Transverse colon (tissue), 4 donors: ENCODE results near the gene PCSK7.

Experiments
- CTCF ChIP-seq, 5 experiments: fragments of 200-600 bp in 3 of 5; fragments of 450-650 bp in 2 of 5; sonication (generic) in 3 of 5; IDR thresholded peaks; 1 replicate in 2 of 5; 2 replicates in 3 of 5; pipeline ENCODE4 v1.5.1; 2016 to 2017; ENCODE audit warnings: antibody characterized with exemption in 5 of 5, inconsistent platforms in 3 of 5, mild to moderate bottlenecking in 2 of 5, moderate library complexity in 1 of 5
- EP300 ChIP-seq: sonication (generic); formaldehyde crosslinking; IDR thresholded peaks from one replicate; pipeline ENCODE4 v1.6.1; 2017; ENCODE audit warnings: antibody characterized with exemption, low read depth
- POLR2A ChIP-seq: fragments of 450-650 bp; IDR thresholded peaks from one replicate; pipeline ENCODE4 v1.6.1; 2016; ENCODE audit warnings: antibody characterized with exemption, mild to moderate bottlenecking, moderate library complexity
- POLR2AphosphoS5 ChIP-seq, 3 donors: sonication (generic); formaldehyde crosslinking; IDR thresholded peaks; one replicate each; pipeline ENCODE4 v1.6.1; 2016; ENCODE audit warnings: antibody characterized with exemption in 3 of 3

DNA sequence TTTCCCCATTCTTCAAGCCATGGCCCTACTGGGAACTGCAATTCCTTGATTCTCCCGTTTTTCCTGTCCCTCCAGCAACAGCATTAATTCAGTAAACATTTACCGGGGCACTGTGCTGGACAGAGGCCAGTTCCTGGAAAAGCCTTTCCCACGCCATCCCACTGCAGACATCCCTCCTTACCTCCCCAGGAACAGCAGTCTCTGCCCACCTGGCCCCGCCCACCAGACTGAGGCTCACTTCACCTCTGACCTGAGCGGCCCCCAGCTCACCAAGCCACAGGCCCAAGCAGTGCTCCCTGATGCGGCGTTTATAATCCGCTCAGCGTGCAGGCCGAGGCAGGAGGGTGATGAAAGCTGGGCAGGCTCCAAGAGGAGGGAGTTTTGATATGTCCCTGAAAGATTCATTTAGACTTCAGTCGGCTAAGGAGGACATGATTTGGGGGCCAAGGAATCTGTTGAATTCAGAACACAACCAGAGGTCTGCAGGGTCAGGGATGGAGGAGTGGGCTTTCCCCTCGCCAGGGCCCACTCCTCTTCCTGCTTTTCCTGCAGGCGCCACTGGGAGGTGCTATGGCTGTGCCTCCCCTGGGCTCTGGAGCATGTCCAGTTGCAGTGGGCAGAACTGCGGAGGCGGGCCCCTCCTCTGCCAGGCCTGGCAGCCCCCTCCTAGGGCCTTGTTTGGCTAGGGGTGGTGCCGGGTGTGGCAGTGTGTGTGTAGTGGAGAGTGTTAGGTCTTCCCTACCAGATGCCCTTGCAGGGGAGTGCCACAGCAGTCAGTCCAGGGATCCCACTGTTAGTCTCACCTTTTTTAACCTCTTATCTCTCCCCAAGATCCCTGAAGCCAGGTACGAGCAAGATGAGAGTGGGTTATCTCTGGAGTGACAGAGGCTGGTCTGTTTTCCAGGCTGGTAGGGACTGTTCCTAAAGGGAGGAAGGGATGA lies 34.1 kb downstream of the PCSK7 start:
- peak; percentile 54 to 83 (median 70) for TF ChIP-seq CTCF (IDR thresholded peaks at IDR 0.05)
- peak; percentile 32 for TF ChIP-seq POLR2A
- no peak for TF ChIP-seq EP300
- TF ChIP-seq POLR2AphosphoS5 (IDR thresholded peaks at IDR 0.05), result peak; percentile 21 to 76 (median 66)
